T follicular helper cell (primary cell): ENCODE data around the gene SACM1L.
"Not testable (repeated sequence)": the region's sequence is repeated elsewhere in the genome, so short reads cannot be mapped to it uniquely, and the experiment has no call there.

Experiments used
- DNase-seq: peaks from one replicate; pipeline ENCODE4 v3.0.0-alpha.2; 2020; ENCODE audit warnings: low read depth

The SACM1L gene

GRCh38 chr3:45666757-45667431 lies 22.3 kb upstream of the SACM1L start:
- DNase-seq: no peak

- DNase-seq: no peak
These were observed 21.6 kb upstream of the SACM1L start for GRCh38 chr3:45667569-45667934.

- no peak for DNase-seq
These were observed 18.8 kb upstream of the SACM1L start for GRCh38 chr3:45670436-45670835.

GRCh38 chr3:45670991-45671390 lies 18.2 kb upstream of the SACM1L start:
- no peak for DNase-seq

GRCh38 chr3:45673273-45673672 lies 15.9 kb upstream of the SACM1L start:
- no peak for DNase-seq

GRCh38 chr3:45676325-45677032 lies 12.7 kb upstream of the SACM1L start:
- no peak for DNase-seq

- peak; percentile 55 for DNase-seq
These were observed 12.2 kb upstream of the SACM1L start for GRCh38 chr3:45677033-45677446.

GRCh38 chr3:45677841-45678240 lies 11.4 kb upstream of the SACM1L start:
- DNase-seq: no peak

GRCh38 chr3:45679805-45680204 lies 9.4 kb upstream of the SACM1L start:
- DNase-seq: no peak

- DNase-seq: no peak
These were observed 8.0 kb upstream of the SACM1L start for GRCh38 chr3:45681221-45681620.

GRCh38 chr3:45681846-45682245 lies 7.3 kb upstream of the SACM1L start:
- no peak for DNase-seq

- DNase-seq: no peak
These were observed 6.9 kb upstream of the SACM1L start for GRCh38 chr3:45682311-45682710.

GRCh38 chr3:45682786-45683185 lies 6.4 kb upstream of the SACM1L start:
- no peak for DNase-seq

- DNase-seq: no peak
These were observed 5.5 kb upstream of the SACM1L start for GRCh38 chr3:45683417-45684326.

GRCh38 chr3:45684327-45684892 lies 4.8 kb upstream of the SACM1L start:
- DNase-seq: no peak

GRCh38 chr3:45685722-45686121 lies 3.5 kb upstream of the SACM1L start:
- DNase-seq: not testable (repeated sequence)

- DNase-seq: no peak
These were observed 2.3 kb upstream of the SACM1L start for GRCh38 chr3:45686850-45687249.

- DNase-seq: no peak
These were observed 1.4 kb upstream of the SACM1L start for GRCh38 chr3:45687828-45688193.

- DNase-seq: no peak
These were observed 858 bp upstream of the SACM1L start for GRCh38 chr3:45688194-45688881.

GRCh38 chr3:45689787-45690145 lies 570 bp downstream of the SACM1L start:
- no peak for DNase-seq

- no peak for DNase-seq
These were observed 1.3 kb downstream of the SACM1L start for GRCh38 chr3:45690336-45691035.
